ENCODE measurements around the gene YIPF1. TPM values are rescaled to one million over a fixed set of nuclear protein-coding genes. Genes with fewer than 3 reads are reported as not detected.
A peak's percentile ranks its signal among the peaks of the same experiment; 100 is the strongest.

YIPF1 gene
- polyA plus RNA-seq, 3 donors = 24.4 to 51.9 (median 42.1) TPM

- Mint-ChIP-seq H3K36me3 (no peaks in the 10 kb centered on the region), H3K27ac (peak overlapping the region in 1 of 7 donors; percentile 37), H3K9me3 (no peaks in the 10 kb centered on the region), H3K4me3 (no peak overlapping the region), H3K4me1 (peaks cover 35% of the 10 kb centered on the region), H3K27me3 (ENCODE audit: low read depth in 3 of 3) (peaks cover 0 to 2% (median 2%) of the 10 kb centered on the region in 3 donors)
- Histone ChIP-seq H3K4me1 (ENCODE audit: control insufficient read depth in 1 of 2, insufficient read depth in 2 of 2, low read length in 2 of 2) (peaks cover 24 to 29% of the 10 kb centered on the region in 2 donors), H3K4me2 (replicated peaks; ENCODE audit: extremely low read depth, low read length, poor library complexity, severe bottlenecking) (no peak overlapping the region), H2AFZ (ENCODE audit: insufficient read depth, low read depth, low read length, poor library complexity, severe bottlenecking) (peak overlapping the region; percentile 10), H3K79me2 (ENCODE audit: insufficient read depth, low read length) (no peaks in the 10 kb centered on the region), H3K27me3 (ENCODE audit: control insufficient read depth in 2 of 2, insufficient read depth in 2 of 2, low read length in 2 of 2) (no peaks in the 10 kb centered on the region), H3K9ac (ENCODE audit: insufficient read depth, low read length, poor library complexity, severe bottlenecking) (no peak overlapping the region), H3K36me3 (replicated peaks in 1 of 2; ENCODE audit: control insufficient read depth in 1 of 2, insufficient read depth in 2 of 2, low read length in 2 of 2) (no peaks in the 10 kb centered on the region), H4K20me1 (ENCODE audit: insufficient read depth, low read length) (no peaks in the 10 kb centered on the region), H3K9me3 (replicated peaks in 1 of 2; ENCODE audit: control insufficient read depth in 1 of 2, insufficient read depth in 1 of 2, low read length in 2 of 2) (no peaks in the 10 kb centered on the region), H3K27ac (ENCODE audit: low read depth in 1 of 2, low read length in 2 of 2) (no peak overlapping the region), H3K4me3 (replicated peaks in 1 of 3; ENCODE audit: low read depth in 2 of 3, low read length in 3 of 3) (no peak overlapping the region)
- DNase-seq = no peak
- intact Hi-C loops (cut with micrococcal nuclease) = loop anchor here in 1 of 2 donors (5.0 to 10.0 kb wide), 2 partner anchors 57 to 160 kb away; partner anchors contain the start of genes NDC1, TCEANC2 and TMEM59
- no peak for TF ChIP-seq CTCF (IDR thresholded peaks at IDR 0.05)
- WGBS (ENCODE audit: insufficient coverage) = 92% methylated on average over 5 of the region's 5 CpGs
Observed at GRCh38 chr1:53894644-53895043, 5.0 kb upstream of the YIPF1 start.

GRCh38 chr1:53893999-53894636 lies 4.5 kb upstream of the YIPF1 start, which contains the start of gene DIO1:
Gene DIO1 (plus strand): TSS chr1:53894187. CDS start chr1:53894211, 24 bp downstream.
- TF ChIP-seq CTCF (IDR thresholded peaks at IDR 0.05) = no peak
- Histone ChIP-seq H3K4me2 (replicated peaks; ENCODE audit: extremely low read depth, low read length, poor library complexity, severe bottlenecking) (peak within 1 kb of the TSS; percentile 57), H4K20me1 (ENCODE audit: insufficient read depth, low read length) (no peaks in the 10 kb centered on the region), H2AFZ (ENCODE audit: insufficient read depth, low read depth, low read length, poor library complexity, severe bottlenecking) (peak within 1 kb of the TSS; percentile 39), H3K9me3 (replicated peaks in 1 of 2; ENCODE audit: control insufficient read depth in 1 of 2, insufficient read depth in 1 of 2, low read length in 2 of 2) (no peaks in the 10 kb centered on the region), H3K9ac (ENCODE audit: insufficient read depth, low read length, poor library complexity, severe bottlenecking) (no peak within 1 kb of the TSS), H3K27ac (ENCODE audit: low read depth in 1 of 2, low read length in 2 of 2) (peak within 1 kb of the TSS; percentile 80 to 81), H3K36me3 (replicated peaks in 1 of 2; ENCODE audit: control insufficient read depth in 1 of 2, insufficient read depth in 2 of 2, low read length in 2 of 2) (no peaks in the 10 kb centered on the region), H3K79me2 (ENCODE audit: insufficient read depth, low read length) (no peaks in the 10 kb centered on the region), H3K27me3 (ENCODE audit: control insufficient read depth in 2 of 2, insufficient read depth in 2 of 2, low read length in 2 of 2) (no peaks in the 10 kb centered on the region), H3K4me3 (replicated peaks in 1 of 3; ENCODE audit: low read depth in 2 of 3, low read length in 3 of 3) (peak within 1 kb of the TSS in 1 of 3 experiments; percentile 18), H3K4me1 (ENCODE audit: control insufficient read depth in 1 of 2, insufficient read depth in 2 of 2, low read length in 2 of 2) (peaks cover 27 to 32% of the 10 kb centered on the region in 2 donors)
- Mint-ChIP-seq H3K4me3 (peak within 1 kb of the TSS; percentile 63 to 84), H3K4me1 (peaks cover 38% of the 10 kb centered on the region), H3K27me3 (ENCODE audit: low read depth in 3 of 3) (peaks cover 0 to 2% (median 2%) of the 10 kb centered on the region in 3 donors), H3K27ac (peak within 1 kb of the TSS; percentile 80 to 95 (median 91)), H3K36me3 (no peaks in the 10 kb centered on the region), H3K9me3 (no peaks in the 10 kb centered on the region)
- WGBS (ENCODE audit: insufficient coverage) = 92% methylated on average over 5 of the region's 14 CpGs
- DNase-seq = no peak
- intact Hi-C loops (cut with micrococcal nuclease) = loop anchor here in 1 of 2 donors (5.0 to 10.0 kb wide), 2 partner anchors 57 to 161 kb away; partner anchors contain the start of genes NDC1, TCEANC2 and TMEM59
